Gastroesophageal sphincter (tissue), 3 donors: ENCODE results near the gene FUT9.

Experiments
- EP300 ChIP-seq: sonication (generic); formaldehyde crosslinking; IDR thresholded peaks from one replicate; pipeline ENCODE4 v1.6.1; 2017; ENCODE audit warnings: antibody characterized with exemption, mild to moderate bottlenecking
- POLR2A ChIP-seq, 2 donors: fragments of 450-650 bp; IDR thresholded peaks; one replicate each; pipeline ENCODE4 v1.6.1; 2017; ENCODE audit warnings: antibody characterized with exemption in 2 of 2, mild to moderate bottlenecking in 2 of 2, moderate library complexity in 1 of 2
- POLR2AphosphoS5 ChIP-seq: sonication (generic); formaldehyde crosslinking; IDR thresholded peaks from one replicate; pipeline ENCODE4 v1.6.1; 2017; ENCODE audit warnings: antibody characterized with exemption
- TF ChIP-seq, protein P1 (sequence below), 4 experiments: fragments of 200-600 bp in 2 of 4; fragments of 450-650 bp in 2 of 4; sonication (generic) in 1 of 4; IDR thresholded peaks; one replicate each; pipeline ENCODE4 v1.5.1; 2017 to 2019; ENCODE audit warnings: antibody characterized with exemption in 4 of 4, mild to moderate bottlenecking in 2 of 4, moderate library complexity in 2 of 4

- TF ChIP-seq, protein P1, sequence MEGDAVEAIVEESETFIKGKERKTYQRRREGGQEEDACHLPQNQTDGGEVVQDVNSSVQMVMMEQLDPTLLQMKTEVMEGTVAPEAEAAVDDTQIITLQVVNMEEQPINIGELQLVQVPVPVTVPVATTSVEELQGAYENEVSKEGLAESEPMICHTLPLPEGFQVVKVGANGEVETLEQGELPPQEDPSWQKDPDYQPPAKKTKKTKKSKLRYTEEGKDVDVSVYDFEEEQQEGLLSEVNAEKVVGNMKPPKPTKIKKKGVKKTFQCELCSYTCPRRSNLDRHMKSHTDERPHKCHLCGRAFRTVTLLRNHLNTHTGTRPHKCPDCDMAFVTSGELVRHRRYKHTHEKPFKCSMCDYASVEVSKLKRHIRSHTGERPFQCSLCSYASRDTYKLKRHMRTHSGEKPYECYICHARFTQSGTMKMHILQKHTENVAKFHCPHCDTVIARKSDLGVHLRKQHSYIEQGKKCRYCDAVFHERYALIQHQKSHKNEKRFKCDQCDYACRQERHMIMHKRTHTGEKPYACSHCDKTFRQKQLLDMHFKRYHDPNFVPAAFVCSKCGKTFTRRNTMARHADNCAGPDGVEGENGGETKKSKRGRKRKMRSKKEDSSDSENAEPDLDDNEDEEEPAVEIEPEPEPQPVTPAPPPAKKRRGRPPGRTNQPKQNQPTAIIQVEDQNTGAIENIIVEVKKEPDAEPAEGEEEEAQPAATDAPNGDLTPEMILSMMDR (IDR thresholded peaks at IDR 0.05) = no peak
- TF ChIP-seq POLR2A (IDR thresholded peaks at IDR 0.05) = no peak
- no peak for TF ChIP-seq POLR2AphosphoS5
- no peak for TF ChIP-seq EP300
These were observed 218.7 kb downstream of the FUT9 start for GRCh38 chr6:96234444-96234843.
